ENCODE data around the gene AOC2. TPM values are rescaled to one million over a fixed set of nuclear protein-coding genes. Genes with fewer than 3 reads are reported as not detected.

Gene AOC2
- total RNA-seq, 1 experiment from 2014 or later = 3.7 TPM

GRCh38 chr17:42845918-42846593 lies 1.7 kb downstream of the AOC2 start:
- Histone ChIP-seq H4K20me1 (ENCODE audit: insufficient read depth) (peaks cover 8% of the 10 kb centered on the region), H3F3A (ENCODE audit: insufficient read depth, low read depth) (peaks cover 32% of the 10 kb centered on the region; the same call in 1 of the 2 replicates), H3K4me1 (replicated peaks; ENCODE audit: insufficient read depth) (no peaks in the 10 kb centered on the region), H3K9me2 (ENCODE audit: insufficient read depth) (no peaks in the 10 kb centered on the region), H3K27me3 (ENCODE audit: insufficient read depth, low read depth) (no peaks in the 10 kb centered on the region), H3K79me2 (ENCODE audit: low read depth) (no peaks in the 10 kb centered on the region), H2AFZ (no peak overlapping the region), H3K9me3 (ENCODE audit: insufficient read depth, low read depth) (no peaks in the 10 kb centered on the region), H3K4me2 (no peak overlapping the region), H3K4me3 (no peak overlapping the region), H3K27ac (no peak overlapping the region; the same call in 1 of the 2 replicates), H3K36me3 (ENCODE audit: low read depth) (peaks cover 11% of the 10 kb centered on the region; the same call in 1 of the 2 replicates)
- BruUV-seq (replicated peaks) = no TSS peak
- ChIA-PET CTCF (no interaction called here), POLR2A (ENCODE audit: unreplicated experiment) (interaction anchor here (0.6 kb wide), 1 partner anchor 29 kb away, joined by 3 read pairs; no protein-coding TSS in a partner anchor)
- TF ChIP-seq CTCF (conservative IDR thresholded peaks at IDR 0.05) (no peak), EZH2 (IDR thresholded peaks at IDR 0.05; ENCODE audit: low read depth) (no peak)
- DNase-seq = no peak
- intact Hi-C loops (cut with micrococcal nuclease; ENCODE audit: unreplicated experiment) = no loop called here

GRCh38 chr17:42846594-42847280 lies 2.4 kb downstream of the AOC2 start:
- Histone ChIP-seq H3K36me3 (ENCODE audit: low read depth) (peaks cover 7% of the 10 kb centered on the region; the same call in 1 of the 2 replicates), H3K9me2 (ENCODE audit: insufficient read depth) (no peaks in the 10 kb centered on the region), H3K4me3 (no peak overlapping the region), H3K4me1 (replicated peaks; ENCODE audit: insufficient read depth) (no peaks in the 10 kb centered on the region), H3K27ac (no peak overlapping the region; the same call in 1 of the 2 replicates), H3K9me3 (ENCODE audit: insufficient read depth, low read depth) (no peaks in the 10 kb centered on the region), H4K20me1 (ENCODE audit: insufficient read depth) (peaks cover 8% of the 10 kb centered on the region), H3K27me3 (ENCODE audit: insufficient read depth, low read depth) (no peaks in the 10 kb centered on the region), H3F3A (ENCODE audit: insufficient read depth, low read depth) (peaks cover 26% of the 10 kb centered on the region; the same call in 1 of the 2 replicates), H2AFZ (no peak overlapping the region), H3K79me2 (ENCODE audit: low read depth) (no peaks in the 10 kb centered on the region), H3K4me2 (no peak overlapping the region)
- intact Hi-C loops (cut with micrococcal nuclease; ENCODE audit: unreplicated experiment) = no loop called here
- ChIA-PET POLR2A (ENCODE audit: unreplicated experiment) (no interaction called here), CTCF (no interaction called here)
- DNase-seq = no peak
- no peak for TF ChIP-seq EZH2 (IDR thresholded peaks at IDR 0.05; ENCODE audit: low read depth)
- no TSS peak for BruUV-seq (replicated peaks)

- TF ChIP-seq CTCF (conservative IDR thresholded peaks at IDR 0.05) (no peak), EZH2 (IDR thresholded peaks at IDR 0.05; ENCODE audit: low read depth) (no peak)
- ChIA-PET CTCF (interaction anchor here (0.5 kb wide), 1 partner anchor 85 kb away, joined by 8 read pairs; no protein-coding TSS in a partner anchor), POLR2A (ENCODE audit: unreplicated experiment) (interaction anchor here (0.5 to 0.6 kb wide), 3 partner anchors 81 to 661 kb away, joined by 3 to 17 read pairs (median 4); no protein-coding TSS in a partner anchor)
- peaks cover 4% of the 10 kb centered on the region for H4K20me1 ChIP-seq (ENCODE audit: insufficient read depth)
- no peaks in the 10 kb centered on the region for H3K9me2 ChIP-seq (ENCODE audit: insufficient read depth)
- no peaks in the 10 kb centered on the region for H3K27me3 ChIP-seq (ENCODE audit: insufficient read depth, low read depth)
- H3K27ac ChIP-seq = no peak overlapping the region
- H3K4me3 ChIP-seq = no peak overlapping the region
- intact Hi-C loops (cut with micrococcal nuclease; ENCODE audit: unreplicated experiment) = no loop called here
- H3F3A ChIP-seq (ENCODE audit: insufficient read depth, low read depth) = peaks cover 21% of the 10 kb centered on the region; the same call in 1 of the 2 replicates
- H3K4me1 ChIP-seq (replicated peaks; ENCODE audit: insufficient read depth) = no peaks in the 10 kb centered on the region
- H3K9me3 ChIP-seq (ENCODE audit: insufficient read depth, low read depth) = no peaks in the 10 kb centered on the region
- no peak for DNase-seq
- H3K4me2 ChIP-seq = no peak overlapping the region
- H3K79me2 ChIP-seq (ENCODE audit: low read depth) = no peaks in the 10 kb centered on the region
- BruUV-seq (replicated peaks) = no TSS peak
- H2AFZ ChIP-seq = no peak overlapping the region
- no peaks in the 10 kb centered on the region for H3K36me3 ChIP-seq (ENCODE audit: low read depth)
Measured at GRCh38 chr17:42848093-42848492, 3.7 kb downstream of the AOC2 start.
